PC-3 (cell line): ENCODE measurements around the gene PKMYT1.

ENCODE experiments used
- CTCF ChIP-seq: fragments of 300-600 bp; sonication (generic); conservative IDR thresholded peaks from 2 replicates; pipeline ENCODE4 v1.5.1; 2017; ENCODE audit warnings: antibody characterized with exemption, low read depth, mild to moderate bottlenecking, low read length
- EZH2 ChIP-seq: fragments of 300-600 bp; sonication (generic); IDR thresholded peaks from one replicate; pipeline ENCODE4 v1.6.1; 2017; ENCODE audit warnings: antibody characterized with exemption, mild to moderate bottlenecking, low read length; ENCODE audit not compliant: unreplicated experiment
- EZH2phosphoT487 ChIP-seq: fragments of 300-600 bp; sonication (generic); IDR thresholded peaks from 2 replicates; pipeline ENCODE4 v1.6.1; 2018; ENCODE audit warnings: mild to moderate bottlenecking, antibody characterized with exemption, low read length, borderline replicate concordance

DNA sequence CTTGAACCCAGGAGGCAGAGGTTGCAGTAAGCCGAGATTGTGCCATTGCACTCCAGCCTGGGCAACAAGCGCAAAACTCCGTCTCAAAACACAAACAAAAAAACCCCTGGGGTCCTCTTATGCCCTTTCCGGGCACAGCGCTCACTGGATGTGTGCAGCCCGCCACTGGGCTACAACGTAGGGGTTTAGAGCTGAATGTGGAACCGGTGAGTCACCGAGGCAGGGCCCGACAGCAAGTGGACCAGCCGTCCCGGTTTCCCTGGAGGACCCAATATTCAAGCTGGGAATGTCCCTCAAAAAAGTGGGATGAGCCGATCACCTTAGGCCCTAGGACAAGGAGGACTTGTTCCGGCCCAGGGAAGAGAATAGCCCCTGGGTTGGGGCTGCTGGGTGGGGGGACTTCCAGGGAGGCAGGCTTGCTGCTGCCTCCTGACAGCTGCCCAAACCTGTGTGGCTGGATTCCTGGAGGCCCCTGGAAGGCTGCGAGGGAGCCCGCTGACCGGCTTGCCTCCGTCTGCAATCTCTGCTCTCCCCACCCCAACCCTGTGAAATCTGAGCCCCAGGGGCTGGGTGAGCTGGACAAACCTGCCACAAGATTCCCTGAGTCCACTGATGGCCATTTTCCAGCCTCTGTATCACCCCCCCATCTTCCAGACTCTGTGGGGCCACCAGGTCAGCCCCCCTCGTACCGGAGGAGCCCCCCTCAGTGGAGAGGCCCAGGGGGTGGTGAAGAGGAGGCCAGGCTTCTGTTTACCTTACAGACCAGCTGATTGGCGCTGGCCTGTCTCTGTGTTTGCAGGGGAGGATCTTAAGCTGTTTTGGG is 29.5 kb upstream of the PKMYT1 start:
- TF ChIP-seq EZH2 (no peak), CTCF (no peak), EZH2phosphoT487 (no peak)
